ENCODE results near the gene PPP1R9A.

DNA sequence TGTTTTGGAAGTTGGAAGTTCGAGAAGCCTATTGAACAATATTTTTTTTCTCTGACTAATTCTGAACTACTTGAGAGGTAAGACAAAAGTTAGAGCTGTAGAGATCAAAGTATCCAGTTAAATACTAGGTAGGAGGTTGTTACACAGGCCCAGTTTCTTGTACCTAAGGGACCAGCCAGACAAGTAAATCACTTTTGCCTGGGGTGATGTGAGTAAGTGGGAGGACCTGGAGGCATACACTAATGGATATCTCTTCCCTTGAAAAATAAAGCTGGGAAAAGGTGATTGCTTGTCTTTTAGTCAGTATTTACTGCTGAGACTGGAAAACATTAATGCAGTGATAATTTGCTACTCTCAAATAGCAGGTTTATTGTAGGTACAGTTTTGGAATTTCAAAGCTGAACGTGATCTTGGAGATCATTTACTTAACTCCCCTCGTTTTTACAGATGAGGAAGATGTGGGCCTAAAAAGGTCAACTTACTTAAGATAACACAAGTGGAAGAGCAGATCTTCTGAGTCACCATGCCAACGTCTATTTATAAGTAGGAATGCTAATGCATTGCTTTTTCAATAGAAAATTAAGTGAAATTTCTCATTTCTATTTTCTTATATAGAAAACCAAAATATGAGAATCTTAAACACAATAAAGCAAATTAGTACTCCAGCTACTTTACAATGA is 181.3 kb downstream of the PPP1R9A start:
- TF ChIP-seq, protein P1, sequence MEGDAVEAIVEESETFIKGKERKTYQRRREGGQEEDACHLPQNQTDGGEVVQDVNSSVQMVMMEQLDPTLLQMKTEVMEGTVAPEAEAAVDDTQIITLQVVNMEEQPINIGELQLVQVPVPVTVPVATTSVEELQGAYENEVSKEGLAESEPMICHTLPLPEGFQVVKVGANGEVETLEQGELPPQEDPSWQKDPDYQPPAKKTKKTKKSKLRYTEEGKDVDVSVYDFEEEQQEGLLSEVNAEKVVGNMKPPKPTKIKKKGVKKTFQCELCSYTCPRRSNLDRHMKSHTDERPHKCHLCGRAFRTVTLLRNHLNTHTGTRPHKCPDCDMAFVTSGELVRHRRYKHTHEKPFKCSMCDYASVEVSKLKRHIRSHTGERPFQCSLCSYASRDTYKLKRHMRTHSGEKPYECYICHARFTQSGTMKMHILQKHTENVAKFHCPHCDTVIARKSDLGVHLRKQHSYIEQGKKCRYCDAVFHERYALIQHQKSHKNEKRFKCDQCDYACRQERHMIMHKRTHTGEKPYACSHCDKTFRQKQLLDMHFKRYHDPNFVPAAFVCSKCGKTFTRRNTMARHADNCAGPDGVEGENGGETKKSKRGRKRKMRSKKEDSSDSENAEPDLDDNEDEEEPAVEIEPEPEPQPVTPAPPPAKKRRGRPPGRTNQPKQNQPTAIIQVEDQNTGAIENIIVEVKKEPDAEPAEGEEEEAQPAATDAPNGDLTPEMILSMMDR (conservative IDR thresholded peaks at IDR 0.05; ENCODE audit: low read length), result no peak
- no peak for TF ChIP-seq EZH2phosphoT487 (IDR thresholded peaks at IDR 0.05; ENCODE audit: borderline replicate concordance)
